Esophagus muscularis mucosa (tissue), 4 donors: ENCODE measurements around the gene AJAP1.

Experiments used
- CTCF ChIP-seq, 3 experiments: fragments of 200-600 bp in 2 of 3; fragments of 450-650 bp in 1 of 3; sonication (generic) in 2 of 3; IDR thresholded peaks; one replicate each; pipeline ENCODE4 v1.5.1; 2017 to 2019; ENCODE audit warnings: antibody characterized with exemption in 3 of 3, mild to moderate bottlenecking in 2 of 3, moderate library complexity in 1 of 3
- EP300 ChIP-seq: sonication (generic); formaldehyde crosslinking; IDR thresholded peaks from one replicate; pipeline ENCODE4 v1.6.1; 2017; ENCODE audit warnings: antibody characterized with exemption
- POLR2A ChIP-seq: fragments of 450-650 bp; IDR thresholded peaks from one replicate; pipeline ENCODE4 v1.6.1; 2017; ENCODE audit warnings: antibody characterized with exemption, moderate library complexity, mild to moderate bottlenecking, low read depth
- POLR2AphosphoS5 ChIP-seq, 2 donors: sonication (generic); formaldehyde crosslinking; IDR thresholded peaks; one replicate each; pipeline ENCODE4 v1.6.1; 2017; ENCODE audit warnings: antibody characterized with exemption in 2 of 2

DNA sequence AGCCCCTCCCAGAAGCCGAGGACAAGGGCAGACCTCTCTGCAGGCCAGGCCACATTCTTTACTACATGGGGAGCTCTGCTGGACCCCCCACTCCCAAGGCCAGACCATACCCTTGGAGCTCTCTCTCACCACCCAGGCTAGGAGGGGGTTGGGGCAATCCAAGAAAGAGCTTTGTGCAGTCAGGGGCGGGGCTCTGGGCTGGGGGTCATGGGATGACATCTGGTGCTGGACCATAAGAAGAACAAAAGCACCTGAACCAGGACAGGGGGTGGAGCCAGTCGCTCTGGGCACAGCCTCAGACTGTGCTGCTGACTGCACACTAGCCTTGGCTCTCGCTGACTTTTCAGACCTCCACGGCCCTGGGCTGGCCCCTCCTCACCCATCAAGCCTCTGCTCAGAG lies 23.1 kb upstream of the AJAP1 start:
- TF ChIP-seq POLR2A: no peak
- no peak for TF ChIP-seq CTCF (IDR thresholded peaks at IDR 0.05)
- no peak for TF ChIP-seq POLR2AphosphoS5 (IDR thresholded peaks at IDR 0.05)
- no peak for TF ChIP-seq EP300
